ENCODE results near the gene DNAH3.
"Not testable (repeated sequence)": the region's sequence is repeated elsewhere in the genome, so short reads cannot be mapped to it uniquely, and the experiment has no call there.

GRCh38 chr16:21094719-21095118 is 55.9 kb downstream of the DNAH3 start:
- TF ChIP-seq, protein P1, sequence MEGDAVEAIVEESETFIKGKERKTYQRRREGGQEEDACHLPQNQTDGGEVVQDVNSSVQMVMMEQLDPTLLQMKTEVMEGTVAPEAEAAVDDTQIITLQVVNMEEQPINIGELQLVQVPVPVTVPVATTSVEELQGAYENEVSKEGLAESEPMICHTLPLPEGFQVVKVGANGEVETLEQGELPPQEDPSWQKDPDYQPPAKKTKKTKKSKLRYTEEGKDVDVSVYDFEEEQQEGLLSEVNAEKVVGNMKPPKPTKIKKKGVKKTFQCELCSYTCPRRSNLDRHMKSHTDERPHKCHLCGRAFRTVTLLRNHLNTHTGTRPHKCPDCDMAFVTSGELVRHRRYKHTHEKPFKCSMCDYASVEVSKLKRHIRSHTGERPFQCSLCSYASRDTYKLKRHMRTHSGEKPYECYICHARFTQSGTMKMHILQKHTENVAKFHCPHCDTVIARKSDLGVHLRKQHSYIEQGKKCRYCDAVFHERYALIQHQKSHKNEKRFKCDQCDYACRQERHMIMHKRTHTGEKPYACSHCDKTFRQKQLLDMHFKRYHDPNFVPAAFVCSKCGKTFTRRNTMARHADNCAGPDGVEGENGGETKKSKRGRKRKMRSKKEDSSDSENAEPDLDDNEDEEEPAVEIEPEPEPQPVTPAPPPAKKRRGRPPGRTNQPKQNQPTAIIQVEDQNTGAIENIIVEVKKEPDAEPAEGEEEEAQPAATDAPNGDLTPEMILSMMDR (IDR thresholded peaks at IDR 0.05), result not testable (repeated sequence)
- not testable (repeated sequence) for TF ChIP-seq POLR2A (IDR thresholded peaks at IDR 0.05)
